ENCODE measurements around the gene DOP1A. TPM values are rescaled to one million over a fixed set of nuclear protein-coding genes. Genes with fewer than 3 reads are reported as not detected.

Gene DOP1A
- total and polyA plus RNA-seq, 4 donors = 3.5 to 32.0 (median 9.6) TPM

- peaks cover 15 to 80% (median 67%) of the 10 kb centered on the region in 4 donors for H3K36me3 ChIP-seq (ENCODE audit: control insufficient read depth in 4 of 4, insufficient read depth in 3 of 4, low read depth in 1 of 4, low read length in 3 of 4)
- no peaks in the 10 kb centered on the region for H3K9me3 ChIP-seq (ENCODE audit: control insufficient read depth in 4 of 4, low read length in 3 of 4)
- no peak overlapping the region for H3K9ac ChIP-seq (ENCODE audit: low read depth in 1 of 2, low read length in 2 of 2)
- WGBS = 93% methylated on average over 1 of the region's 1 CpG
- no peak overlapping the region for H3K4me3 ChIP-seq (ENCODE audit: low read depth in 1 of 3, low read length in 3 of 3)
- no peaks in the 10 kb centered on the region for H3K4me1 ChIP-seq (ENCODE audit: control insufficient read depth in 4 of 4, insufficient read depth in 4 of 4, low read length in 3 of 4)
- no peaks in the 10 kb centered on the region for H3K27me3 ChIP-seq (ENCODE audit: control insufficient read depth in 4 of 4, insufficient read depth in 4 of 4, low read length in 3 of 4)
- DNase-seq (ENCODE audit: low spot score) = no peak
- TF ChIP-seq, protein P1, sequence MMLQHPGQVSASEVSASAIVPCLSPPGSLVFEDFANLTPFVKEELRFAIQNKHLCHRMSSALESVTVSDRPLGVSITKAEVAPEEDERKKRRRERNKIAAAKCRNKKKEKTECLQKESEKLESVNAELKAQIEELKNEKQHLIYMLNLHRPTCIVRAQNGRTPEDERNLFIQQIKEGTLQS (IDR thresholded peaks at IDR 0.05) = no peak
- H3K27ac ChIP-seq (ENCODE audit: low read depth in 1 of 2, low read length in 2 of 2) = no peak overlapping the region
Observed at GRCh38 chr6:83168556-83168955, 101.1 kb downstream of the DOP1A start.

DNA sequence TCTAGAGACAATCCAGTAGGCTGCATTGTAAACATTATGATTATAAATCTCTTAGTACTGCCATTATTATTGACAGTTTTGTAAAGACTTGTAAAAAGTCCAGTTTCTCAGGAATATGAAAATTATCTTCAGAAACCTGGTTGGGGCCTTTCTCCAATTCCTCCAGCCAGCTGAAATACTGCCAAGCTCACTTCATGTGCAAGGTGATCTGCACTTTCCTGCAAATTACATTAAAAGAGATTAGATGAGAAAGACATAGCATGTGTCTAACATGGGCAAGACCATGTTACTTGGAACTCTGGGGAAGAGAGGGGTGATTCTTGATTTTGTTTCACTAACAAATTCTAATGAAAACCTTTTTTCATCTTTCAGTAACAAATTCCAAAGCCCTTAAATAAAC lies 101.6 kb downstream of the DOP1A start:
- Histone ChIP-seq H3K27ac (ENCODE audit: low read depth in 1 of 2, low read length in 2 of 2) (no peak overlapping the region), H3K4me1 (ENCODE audit: control insufficient read depth in 4 of 4, insufficient read depth in 4 of 4, low read length in 3 of 4) (no peaks in the 10 kb centered on the region), H3K9me3 (ENCODE audit: control insufficient read depth in 4 of 4, low read length in 3 of 4) (no peaks in the 10 kb centered on the region), H3K9ac (ENCODE audit: low read depth in 1 of 2, low read length in 2 of 2) (no peak overlapping the region), H3K27me3 (ENCODE audit: control insufficient read depth in 4 of 4, insufficient read depth in 4 of 4, low read length in 3 of 4) (no peaks in the 10 kb centered on the region), H3K36me3 (ENCODE audit: control insufficient read depth in 4 of 4, insufficient read depth in 3 of 4, low read depth in 1 of 4, low read length in 3 of 4) (peaks cover 15 to 82% (median 66%) of the 10 kb centered on the region in 4 donors), H3K4me3 (ENCODE audit: low read depth in 1 of 3, low read length in 3 of 3) (no peak overlapping the region)
- no peak for DNase-seq (ENCODE audit: low spot score)
- TF ChIP-seq TAF1 (conservative IDR thresholded peaks at IDR 0.05) (no peak), EGR1 (IDR thresholded peaks at IDR 0.05; ENCODE audit: low read depth in 2 of 2) (no peak), JUND (IDR thresholded peaks at IDR 0.05) (no peak), NR2F2 (IDR thresholded peaks at IDR 0.05) (no peak), HNF4G (IDR thresholded peaks at IDR 0.05) (no peak), RAD21 (IDR thresholded peaks at IDR 0.05) (no peak), HNF4A (conservative IDR thresholded peaks at IDR 0.05) (no peak), GABPA (IDR thresholded peaks at IDR 0.05 in 1 of 2, conservative IDR thresholded peaks at IDR 0.05 in 1 of 2) (no peak), SP1 (IDR thresholded peaks at IDR 0.05) (no peak), FOXA2 (IDR thresholded peaks at IDR 0.05) (no peak), FOXA1 (IDR thresholded peaks at IDR 0.05) (no peak), RXRA (IDR thresholded peaks at IDR 0.05) (no peak)
- TF ChIP-seq, protein P2, sequence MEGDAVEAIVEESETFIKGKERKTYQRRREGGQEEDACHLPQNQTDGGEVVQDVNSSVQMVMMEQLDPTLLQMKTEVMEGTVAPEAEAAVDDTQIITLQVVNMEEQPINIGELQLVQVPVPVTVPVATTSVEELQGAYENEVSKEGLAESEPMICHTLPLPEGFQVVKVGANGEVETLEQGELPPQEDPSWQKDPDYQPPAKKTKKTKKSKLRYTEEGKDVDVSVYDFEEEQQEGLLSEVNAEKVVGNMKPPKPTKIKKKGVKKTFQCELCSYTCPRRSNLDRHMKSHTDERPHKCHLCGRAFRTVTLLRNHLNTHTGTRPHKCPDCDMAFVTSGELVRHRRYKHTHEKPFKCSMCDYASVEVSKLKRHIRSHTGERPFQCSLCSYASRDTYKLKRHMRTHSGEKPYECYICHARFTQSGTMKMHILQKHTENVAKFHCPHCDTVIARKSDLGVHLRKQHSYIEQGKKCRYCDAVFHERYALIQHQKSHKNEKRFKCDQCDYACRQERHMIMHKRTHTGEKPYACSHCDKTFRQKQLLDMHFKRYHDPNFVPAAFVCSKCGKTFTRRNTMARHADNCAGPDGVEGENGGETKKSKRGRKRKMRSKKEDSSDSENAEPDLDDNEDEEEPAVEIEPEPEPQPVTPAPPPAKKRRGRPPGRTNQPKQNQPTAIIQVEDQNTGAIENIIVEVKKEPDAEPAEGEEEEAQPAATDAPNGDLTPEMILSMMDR (IDR thresholded peaks at IDR 0.05; ENCODE audit: low read depth, low read length, missing input control) = no peak

GRCh38 chr6:83169511-83169910 lies 102.0 kb downstream of the DOP1A start:
- H3K36me3 ChIP-seq (ENCODE audit: control insufficient read depth in 4 of 4, insufficient read depth in 3 of 4, low read depth in 1 of 4, low read length in 3 of 4) = peaks cover 14 to 87% (median 67%) of the 10 kb centered on the region in 4 donors
- no peak for DNase-seq (ENCODE audit: low spot score)
- 71% methylated on average over 1 of the region's 1 CpG for WGBS

More at GRCh38 chr6:83169511-83169910, 102.0 kb downstream of the DOP1A start:
- no peaks in the 10 kb centered on the region for H3K9me3 ChIP-seq (ENCODE audit: control insufficient read depth in 4 of 4, low read length in 3 of 4)
- no peak overlapping the region for H3K9ac ChIP-seq (ENCODE audit: low read depth in 1 of 2, low read length in 2 of 2)
- TF ChIP-seq HNF4G (IDR thresholded peaks at IDR 0.05) (no peak), YY1 (IDR thresholded peaks at IDR 0.05) (no peak), MAX (IDR thresholded peaks at IDR 0.05) (no peak), NR2F2 (IDR thresholded peaks at IDR 0.05) (peak; percentile 20), JUND (IDR thresholded peaks at IDR 0.05) (no peak), RAD21 (IDR thresholded peaks at IDR 0.05) (no peak), REST (IDR thresholded peaks at IDR 0.05) (no peak), GABPA (IDR thresholded peaks at IDR 0.05 in 1 of 2, conservative IDR thresholded peaks at IDR 0.05 in 1 of 2) (no peak)
- H3K4me1 ChIP-seq (ENCODE audit: control insufficient read depth in 4 of 4, insufficient read depth in 4 of 4, low read length in 3 of 4) = no peaks in the 10 kb centered on the region
- no peak overlapping the region for H3K27ac ChIP-seq (ENCODE audit: low read depth in 1 of 2, low read length in 2 of 2)
- no peak overlapping the region for H3K4me3 ChIP-seq (ENCODE audit: low read depth in 1 of 3, low read length in 3 of 3)
- no peaks in the 10 kb centered on the region for H3K27me3 ChIP-seq (ENCODE audit: control insufficient read depth in 4 of 4, insufficient read depth in 4 of 4, low read length in 3 of 4)
